K562 (cell line): Measurements from ENCODE around the gene REM1. TPM values are rescaled to one million over a fixed set of nuclear protein-coding genes. Genes with fewer than 3 reads are reported as not detected.

Experiments used
- ATAC-seq: fragments of 200-7000 bp; cut with Tn5 transposase; 3 replicates; pipeline ENCODE4 v1.9.1; 2020; ENCODE audit warnings: moderate library complexity
- BruUV-seq: library from RNA; stranded (reverse); fragments of 400-500 nt; replicated peaks from 2 replicates; lab custom pipeline; 2021; lab: Mats Ljungman, UMichigan
- CTCF ChIA-PET: fragments of 300-600 bp; formaldehyde crosslinking; extraction: SDS; loops from one replicate; lab custom pipeline; 2021; ENCODE audit warnings: low intra/inter-chr PET ratio; lab: Yijun Ruan, JAX
- POLR2A ChIA-PET: fragments of 300-600, 350-650 bp; sonication (Branson Sonifier 250); formaldehyde crosslinking; extraction: SDS; loops from one replicate; lab custom pipeline; 2021; ENCODE audit warnings: antibody characterized with exemption, inconsistent platforms; lab: Yijun Ruan, JAX
- DNase-seq, 4 experiments: peaks; one replicate each; pipeline versions ENCODE4 v3.0.0 to v3.0.0-alpha.2; 2011 to 2018; ENCODE audit warnings: low spot score in 3 of 4, mixed read lengths in 3 of 4; ENCODE audit errors: extremely low read depth in 1 of 4
- FAIRE-seq: peaks from 2 replicates; lab custom pipeline; 2011; peaks lifted over from hg19 to GRCh38; lab: Jason Lieb, UNC
- H2AFZ ChIP-seq: 2 replicates; pipeline ENCODE4 v1.6.0; 2011; ENCODE audit warnings: low read depth, low read length, control low read depth, inconsistent platforms
- H3K27ac ChIP-seq: fragments of 200-600 bp; 3 replicates; pipeline ENCODE4 v1.8.0; 2011; ENCODE audit warnings: low read depth, mild to moderate bottlenecking, control low read depth, inconsistent platforms, low read length, moderate library complexity, mixed read lengths; ENCODE audit errors: extremely low read depth
- H3K27me3 ChIP-seq, 2 experiments: fragments of 300-600 bp in 1 of 2; 2 replicates in 1 of 2; 3 replicates in 1 of 2; pipeline versions ENCODE4 v1.6.0 to v1.8.0; 2011; ENCODE audit warnings: inconsistent platforms in 2 of 2, low read length in 2 of 2, mild to moderate bottlenecking in 1 of 2, mixed read lengths in 1 of 2, moderate library complexity in 1 of 2; ENCODE audit not compliant: control insufficient read depth in 2 of 2, insufficient read depth in 2 of 2
- H3K36me3 ChIP-seq: fragments of 300-600 bp; 3 replicates; pipeline ENCODE4 v1.8.0; 2011; ENCODE audit warnings: mild to moderate bottlenecking, low read length, inconsistent platforms; ENCODE audit not compliant: control insufficient read depth, insufficient read depth
- H3K4me1 ChIP-seq, 2 experiments: fragments of 200-600 bp in 1 of 2; replicated peaks in 1 of 2; 2 replicates in 1 of 2; 3 replicates in 1 of 2; pipeline versions ENCODE4 v1.5.1 to v1.8.0; 2011; ENCODE audit warnings: inconsistent platforms in 2 of 2, low read length in 2 of 2, mild to moderate bottlenecking in 1 of 2, mixed read lengths in 1 of 2, moderate library complexity in 1 of 2; ENCODE audit not compliant: control insufficient read depth in 2 of 2, insufficient read depth in 2 of 2
- H3K4me2 ChIP-seq: 2 replicates; pipeline ENCODE4 v1.6.1; 2011; ENCODE audit warnings: low read length, control low read depth, inconsistent platforms, mixed read lengths; ENCODE audit not compliant: insufficient read depth
- H3K4me3 ChIP-seq: fragments of 200-600 bp; sonication (generic), shearing (Covaris generic); 2 replicates; pipeline ENCODE4 v1.5.1; 2016; ENCODE audit warnings: control low read depth, inconsistent platforms
- H3K79me2 ChIP-seq: fragments of 200-600 bp; 3 replicates; pipeline ENCODE4 v1.8.0; 2011; ENCODE audit warnings: low read length, inconsistent platforms; ENCODE audit not compliant: control insufficient read depth, insufficient read depth
- H3K9ac ChIP-seq, 2 experiments: 2 replicates each; pipeline versions ENCODE4 v1.6.0 to v1.6.1; 2011; ENCODE audit warnings: low read depth in 2 of 2, low read length in 2 of 2, control low read depth in 1 of 2, inconsistent platforms in 1 of 2, mild to moderate bottlenecking in 1 of 2, mixed read lengths in 1 of 2; ENCODE audit not compliant: insufficient read depth in 1 of 2
- H3K9me1 ChIP-seq: one replicate; pipeline ENCODE4 v1.6.0; 2011; ENCODE audit warnings: inconsistent platforms, mild to moderate bottlenecking, low read length, moderate library complexity; ENCODE audit not compliant: control insufficient read depth, insufficient read depth
- H3K9me3 ChIP-seq: replicated peaks from 2 replicates; pipeline ENCODE4 v1.5.1; 2011; ENCODE audit warnings: low read depth, low read length, inconsistent platforms; ENCODE audit not compliant: control insufficient read depth, insufficient read depth
- H4K20me1 ChIP-seq: replicated peaks from 2 replicates; pipeline ENCODE4 v1.6.1; 2011; ENCODE audit warnings: low read length, inconsistent platforms, mixed read lengths; ENCODE audit not compliant: control insufficient read depth, insufficient read depth
- LEF1 ChIP-seq: fragments of 450-650 bp; IDR thresholded peaks from 2 replicates; pipeline ENCODE4 v1.6.1; 2016; ENCODE audit warnings: mild to moderate bottlenecking
- MAZ ChIP-seq, 2 experiments: fragments of 450-650 bp in 1 of 2; sonication (generic) in 1 of 2; formaldehyde crosslinking; IDR thresholded peaks in 1 of 2; conservative IDR thresholded peaks in 1 of 2; 2 replicates each; pipeline versions ENCODE4 v1.4.0 to v1.5.0; 2020; ENCODE audit warnings: mild to moderate bottlenecking in 1 of 2, missing genetic modification reagents in 1 of 2
- SIN3A ChIP-seq, 2 experiments: fragments of 150-350 bp in 1 of 2; IDR thresholded peaks; 2 replicates each; pipeline ENCODE4 v1.6.1; 2011 to 2016; ENCODE audit warnings: borderline replicate concordance in 2 of 2, low read depth in 2 of 2, low read length in 2 of 2, mild to moderate bottlenecking in 2 of 2, moderate library complexity in 2 of 2; ENCODE audit not compliant: control insufficient read depth in 1 of 2
- SIX5 ChIP-seq, 2 experiments: IDR thresholded peaks; 2 replicates each; pipeline ENCODE4 v1.6.1; 2011; ENCODE audit warnings: low read length in 2 of 2, borderline replicate concordance in 1 of 2, low read depth in 1 of 2, mild to moderate bottlenecking in 1 of 2, moderate library complexity in 1 of 2; ENCODE audit not compliant: insufficient read depth in 1 of 2
- ZNF76 ChIP-seq: fragments of 250-450 bp; sonication (Bioruptor Pico); IDR thresholded peaks from 2 replicates; pipeline ENCODE4 v1.4.0; 2020; ENCODE audit warnings: mild to moderate bottlenecking, moderate library complexity, borderline replicate concordance
- in situ Hi-C: fragments of 300-500 bp; cut with MboI; formaldehyde crosslinking; loops from 4 replicates; pipeline ENCODE4 v1.15.0; 2018; ENCODE audit warnings: inconsistent platforms, mixed read lengths
- intact Hi-C: fragments of 100-400 bp; cut with micrococcal nuclease; formaldehyde crosslinking; loops from 2 replicates; pipeline ENCODE4 v1.14.2; 2022
- polyA plus RNA-seq, 8 experiments: library from polyadenylated mRNA; depleted of rRNA in 4 of 8; stranded (reverse) in 5 of 8; unstranded in 3 of 8; fragments of >200 nt; fragmentation: Nextera tagmentation in 2 of 8; fragmentation: Illumina TruSeq in 1 of 8; extraction: Ambion mirVana in 2 of 8; extraction: Trizol in 1 of 8; gene quantifications; 2 replicates each; pipeline versions ENCODE4 v1.2.1 to v1.2.3, GENCODE V29; 2011 to 2014; ENCODE audit warnings: inconsistent platforms in 1 of 8, missing spikeins in 1 of 8
- total RNA-seq, 7 experiments: library from RNA; depleted of rRNA in 6 of 7; stranded (reverse); fragments of >200 nt in 6 of 7; fragmentation: Illumina TruSeq in 2 of 7; extraction: Trizol in 2 of 7; gene quantifications; 2 replicates each; pipeline versions ENCODE4 v1.2.1 to v1.2.3, GENCODE V29; 2011 to 2021; ENCODE audit warnings: low replicate concordance in 1 of 7
- TF ChIP-seq, protein P1 (sequence below), 2 experiments: fragments of 450-650 bp; formaldehyde crosslinking in 1 of 2; IDR thresholded peaks; 2 replicates each; pipeline versions ENCODE4 v1.4.0 to v1.6.1; 2014 to 2020; ENCODE audit warnings: mild to moderate bottlenecking in 2 of 2, borderline replicate concordance in 1 of 2, low read depth in 1 of 2
- TF ChIP-seq, protein P2 (sequence below): IDR thresholded peaks from 2 replicates; pipeline ENCODE4 v1.6.1; 2011; ENCODE audit not compliant: insufficient read length; ENCODE audit errors: extremely low read depth

The REM1 gene
- total and polyA plus RNA-seq, 9 of the 15 experiments (the other 6 are each of a cell fraction or from before 2014, with no cell fraction given) = not detected

DNA sequence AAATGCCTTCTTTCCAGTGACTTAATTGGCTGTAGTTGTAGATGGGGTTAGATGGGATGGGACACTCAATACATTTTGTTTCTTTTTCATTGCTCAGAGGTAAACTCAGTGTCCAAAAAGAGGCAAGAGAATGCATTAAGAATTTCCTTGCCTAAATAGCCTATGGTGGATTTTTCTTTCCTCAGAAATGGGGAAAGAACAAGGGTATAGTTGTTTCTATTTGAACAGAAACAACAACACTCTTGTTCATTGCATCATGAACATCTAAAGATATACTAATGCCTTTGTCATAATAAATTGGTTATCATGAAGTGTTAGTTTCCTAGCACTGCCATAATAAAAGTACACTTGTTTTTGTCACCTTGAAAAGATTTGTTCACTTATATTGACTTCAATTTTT lies 49.3 kb upstream of the REM1 start:
- DNase-seq (no peak), ATAC-seq (no peak), FAIRE-seq (no peak)
- Histone ChIP-seq H3K27me3 (peaks cover 0 to 2% of the 10 kb centered on the region in 2 experiments; a peak in 1 of 5 replicates), H3K79me2 (no peaks in the 10 kb centered on the region), H3K27ac (no peak overlapping the region), H3K9ac (no peak overlapping the region), H3K4me3 (no peak overlapping the region), H3K9me1 (no peaks in the 10 kb centered on the region), H2AFZ (no peak overlapping the region), H3K9me3 (no peaks in the 10 kb centered on the region), H3K36me3 (no peaks in the 10 kb centered on the region; the same call in 2 of the 3 replicates), H3K4me2 (no peak overlapping the region), H3K4me1 (no peaks in the 10 kb centered on the region), H4K20me1 (no peaks in the 10 kb centered on the region)
- ChIA-PET CTCF (no interaction called here), POLR2A (no interaction called here)
- intact Hi-C loops (no loop called here), in situ Hi-C loops (no loop called here)
- no TSS peak for BruUV-seq
- TF ChIP-seq, protein P1, sequence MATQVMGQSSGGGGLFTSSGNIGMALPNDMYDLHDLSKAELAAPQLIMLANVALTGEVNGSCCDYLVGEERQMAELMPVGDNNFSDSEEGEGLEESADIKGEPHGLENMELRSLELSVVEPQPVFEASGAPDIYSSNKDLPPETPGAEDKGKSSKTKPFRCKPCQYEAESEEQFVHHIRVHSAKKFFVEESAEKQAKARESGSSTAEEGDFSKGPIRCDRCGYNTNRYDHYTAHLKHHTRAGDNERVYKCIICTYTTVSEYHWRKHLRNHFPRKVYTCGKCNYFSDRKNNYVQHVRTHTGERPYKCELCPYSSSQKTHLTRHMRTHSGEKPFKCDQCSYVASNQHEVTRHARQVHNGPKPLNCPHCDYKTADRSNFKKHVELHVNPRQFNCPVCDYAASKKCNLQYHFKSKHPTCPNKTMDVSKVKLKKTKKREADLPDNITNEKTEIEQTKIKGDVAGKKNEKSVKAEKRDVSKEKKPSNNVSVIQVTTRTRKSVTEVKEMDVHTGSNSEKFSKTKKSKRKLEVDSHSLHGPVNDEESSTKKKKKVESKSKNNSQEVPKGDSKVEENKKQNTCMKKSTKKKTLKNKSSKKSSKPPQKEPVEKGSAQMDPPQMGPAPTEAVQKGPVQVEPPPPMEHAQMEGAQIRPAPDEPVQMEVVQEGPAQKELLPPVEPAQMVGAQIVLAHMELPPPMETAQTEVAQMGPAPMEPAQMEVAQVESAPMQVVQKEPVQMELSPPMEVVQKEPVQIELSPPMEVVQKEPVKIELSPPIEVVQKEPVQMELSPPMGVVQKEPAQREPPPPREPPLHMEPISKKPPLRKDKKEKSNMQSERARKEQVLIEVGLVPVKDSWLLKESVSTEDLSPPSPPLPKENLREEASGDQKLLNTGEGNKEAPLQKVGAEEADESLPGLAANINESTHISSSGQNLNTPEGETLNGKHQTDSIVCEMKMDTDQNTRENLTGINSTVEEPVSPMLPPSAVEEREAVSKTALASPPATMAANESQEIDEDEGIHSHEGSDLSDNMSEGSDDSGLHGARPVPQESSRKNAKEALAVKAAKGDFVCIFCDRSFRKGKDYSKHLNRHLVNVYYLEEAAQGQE (IDR thresholded peaks at IDR 0.05; ENCODE audit: borderline replicate concordance) = no peak
- TF ChIP-seq, protein P1 (CRISPR knock-in tag; IDR thresholded peaks at IDR 0.05; ENCODE audit: low read depth) = no peak
- TF ChIP-seq SIX5 (IDR thresholded peaks at IDR 0.05; ENCODE audit: borderline replicate concordance in 1 of 2, insufficient read depth in 1 of 2, low read depth in 1 of 2, low read length in 2 of 2) = no peak
- TF ChIP-seq MAZ (CRISPR knock-in tag; conservative IDR thresholded peaks at IDR 0.05 in 1 of 2, IDR thresholded peaks at IDR 0.05 in 1 of 2) = no peak
- no peak for TF ChIP-seq SIN3A (IDR thresholded peaks at IDR 0.05; ENCODE audit: borderline replicate concordance in 2 of 2, control insufficient read depth in 1 of 2, low read depth in 2 of 2, low read length in 2 of 2)
- TF ChIP-seq, protein P2, sequence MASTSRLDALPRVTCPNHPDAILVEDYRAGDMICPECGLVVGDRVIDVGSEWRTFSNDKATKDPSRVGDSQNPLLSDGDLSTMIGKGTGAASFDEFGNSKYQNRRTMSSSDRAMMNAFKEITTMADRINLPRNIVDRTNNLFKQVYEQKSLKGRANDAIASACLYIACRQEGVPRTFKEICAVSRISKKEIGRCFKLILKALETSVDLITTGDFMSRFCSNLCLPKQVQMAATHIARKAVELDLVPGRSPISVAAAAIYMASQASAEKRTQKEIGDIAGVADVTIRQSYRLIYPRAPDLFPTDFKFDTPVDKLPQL = no peak
- TF ChIP-seq LEF1 = no peak
- no peak for TF ChIP-seq ZNF76 (CRISPR knock-in tag)
